ENCODE results near the gene TMEM132A.

- TF ChIP-seq CTCF (IDR thresholded peaks at IDR 0.05) (no peak), POLR2A (IDR thresholded peaks at IDR 0.05) (no peak), POLR2AphosphoS5 (IDR thresholded peaks at IDR 0.05) (no peak), EP300 (IDR thresholded peaks at IDR 0.05) (no peak)
Measured at GRCh38 chr11:60937144-60937527, 12.9 kb downstream of the TMEM132A start.

Measured in gastroesophageal sphincter (tissue), 3 donors.